ENCODE results near the gene PANK3.

Gene PANK3

GRCh38 chr5:168606562-168606961 lies 27.4 kb upstream of the PANK3 start:
- no peak for DNase-seq (ENCODE audit: low read depth)

GRCh38 chr5:168604436-168604835 lies 25.3 kb upstream of the PANK3 start:
- no peak overlapping the region for H3K4me3 ChIP-seq (ENCODE audit: low read length)
- no peak for DNase-seq (ENCODE audit: low read depth)
- no peak for TF ChIP-seq CTCF (IDR thresholded peaks at IDR 0.05; ENCODE audit: insufficient read depth, low read depth, low read length, missing control alignments)

More at GRCh38 chr5:168606562-168606961, 27.4 kb upstream of the PANK3 start:
- TF ChIP-seq CTCF (IDR thresholded peaks at IDR 0.05; ENCODE audit: insufficient read depth, low read depth, low read length, missing control alignments): no peak
- H3K4me3 ChIP-seq (ENCODE audit: low read length): no peak overlapping the region

GRCh38 chr5:168603746-168604145 lies 24.6 kb upstream of the PANK3 start:
- no peak for DNase-seq (ENCODE audit: low read depth)
- no peak for TF ChIP-seq CTCF (IDR thresholded peaks at IDR 0.05; ENCODE audit: insufficient read depth, low read depth, low read length, missing control alignments)
- no peak overlapping the region for H3K4me3 ChIP-seq (ENCODE audit: low read length)

- no peak for TF ChIP-seq CTCF (IDR thresholded peaks at IDR 0.05; ENCODE audit: insufficient read depth, low read depth, low read length, missing control alignments)
- DNase-seq (ENCODE audit: low read depth): no peak
- no peak overlapping the region for H3K4me3 ChIP-seq (ENCODE audit: low read length)
Measured at GRCh38 chr5:168602517-168602916, 23.3 kb upstream of the PANK3 start.

- no peak for TF ChIP-seq CTCF (IDR thresholded peaks at IDR 0.05; ENCODE audit: insufficient read depth, low read depth, low read length, missing control alignments)
- no peak for DNase-seq (ENCODE audit: low read depth)
- H3K4me3 ChIP-seq (ENCODE audit: low read length): no peak overlapping the region
Measured at GRCh38 chr5:168601972-168602371, 22.8 kb upstream of the PANK3 start.

GRCh38 chr5:168600409-168600808 lies 21.2 kb upstream of the PANK3 start:
- H3K4me3 ChIP-seq (ENCODE audit: low read length): no peak overlapping the region
- no peak for DNase-seq (ENCODE audit: low read depth)
- TF ChIP-seq CTCF (IDR thresholded peaks at IDR 0.05; ENCODE audit: insufficient read depth, low read depth, low read length, missing control alignments): no peak

- no peak for TF ChIP-seq CTCF (IDR thresholded peaks at IDR 0.05; ENCODE audit: insufficient read depth, low read depth, low read length, missing control alignments)
- no peak overlapping the region for H3K4me3 ChIP-seq (ENCODE audit: low read length)
- no peak for DNase-seq (ENCODE audit: low read depth)
Measured at GRCh38 chr5:168599826-168600225, 20.7 kb upstream of the PANK3 start.

Data from epithelial cell of esophagus (primary cell).